ENCODE results near the gene SETD6. TPM values are rescaled to one million over a fixed set of nuclear protein-coding genes. Genes with fewer than 3 reads are reported as not detected.

SETD6 gene
- total and polyA plus RNA-seq, 2 of the 13 experiments (the other 11 are each of a cell fraction or from before 2014, with no cell fraction given), result 24.0 to 25.7 TPM

- WGBS (ENCODE audit: low lambda C conversion rate), result 24% methylated on average over 8 of the region's 8 CpGs
- TF ChIP-seq ZSCAN12 (CRISPR knock-in tag; IDR thresholded peaks at IDR 0.05) (no peak), ARNTL (CRISPR knock-in tag; IDR thresholded peaks at IDR 0.05) (no peak), ZNF34 (CRISPR knock-in tag; IDR thresholded peaks at IDR 0.05; ENCODE audit: borderline replicate concordance) (no peak), NR2F2 (IDR thresholded peaks at IDR 0.05; ENCODE audit: borderline replicate concordance, low read depth) (no peak), PAWR (CRISPR knock-in tag; IDR thresholded peaks at IDR 0.05; ENCODE audit: borderline replicate concordance) (no peak), BRF2 (CRISPR knock-in tag; IDR thresholded peaks at IDR 0.05) (no peak), DNMT1 (CRISPR knock-in tag; IDR thresholded peaks at IDR 0.05) (no peak), AKNA (CRISPR knock-in tag; IDR thresholded peaks at IDR 0.05; ENCODE audit: borderline replicate concordance) (no peak), BCL6 (CRISPR knock-in tag; IDR thresholded peaks at IDR 0.05) (no peak), SNAPC5 (CRISPR knock-in tag; IDR thresholded peaks at IDR 0.05; ENCODE audit: borderline replicate concordance) (no peak), FOXK2 (IDR thresholded peaks at IDR 0.05) (no peak), AFF4 (CRISPR knock-in tag; IDR thresholded peaks at IDR 0.05) (no peak), ZNF644 (CRISPR knock-in tag; IDR thresholded peaks at IDR 0.05; ENCODE audit: low read depth) (no peak), ZNF513 (CRISPR knock-in tag; conservative IDR thresholded peaks at IDR 0.05) (no peak)
Observed at GRCh38 chr16:58481931-58482330, 33.4 kb upstream of the SETD6 start.

More at GRCh38 chr16:58481931-58482330, 33.4 kb upstream of the SETD6 start:
- no peak overlapping the region for H2AFZ ChIP-seq (ENCODE audit: low read length)
- H3K36me3 ChIP-seq (replicated peaks in 1 of 2; ENCODE audit: control insufficient read depth in 1 of 2, insufficient read depth in 2 of 2, low read length in 2 of 2), result no peaks in the 10 kb centered on the region
- no peaks in the 10 kb centered on the region for H3K4me1 ChIP-seq (ENCODE audit: insufficient read depth, low read length)
- H3K4me3 ChIP-seq (replicated peaks in 1 of 3; ENCODE audit: insufficient read depth in 1 of 3, low read depth in 2 of 3, low read length in 3 of 3), result no peak overlapping the region
- ChIA-PET POLR2A (no interaction called here), CTCF (ENCODE audit: low intra/inter-chr PET ratio, low total read pairs) (no interaction called here)
- no peaks in the 10 kb centered on the region for H3K79me2 ChIP-seq (ENCODE audit: insufficient read depth, low read length)
- H3K4me2 ChIP-seq (ENCODE audit: low read depth, low read length), result no peak overlapping the region
- H3K9me3 ChIP-seq (ENCODE audit: low read length), result no peaks in the 10 kb centered on the region
- H3K27ac ChIP-seq (ENCODE audit: extremely low read length, insufficient read depth, low read length), result no peak overlapping the region
- intact Hi-C loops (cut with micrococcal nuclease; ENCODE audit: unreplicated experiment), result no loop called here
- in situ Hi-C loops (cut with HindIII; ENCODE audit: extremely low pct_ligation_motif_present, low pct_unique_long_range_greater_than_20kb), result no loop called here
- ATAC-seq (peak; percentile 25; the same call in 1 of the 3 replicates), FAIRE-seq (no peak), DNase-seq (ENCODE audit: low spot score) (no peak)
- H3K27me3 ChIP-seq (ENCODE audit: control insufficient read depth in 1 of 2, insufficient read depth in 2 of 2, low read length in 2 of 2), result peaks cover 2 to 19% of the 10 kb centered on the region in 2 experiments; a peak in 3 of 5 replicates
- no TSS peak for BruUV-seq (replicated peaks)
- no peak overlapping the region for H3K9ac ChIP-seq (ENCODE audit: insufficient read depth, low read depth, low read length)
- no peaks in the 10 kb centered on the region for H4K20me1 ChIP-seq (ENCODE audit: insufficient read depth, low read length)

All from HepG2 (cell line).